GM10847 (cell line): Measurements from ENCODE around the gene PYDC1.

Experiments
- POLR2A ChIP-seq: IDR thresholded peaks from 2 replicates; pipeline ENCODE4 v1.6.1; 2011; ENCODE audit not compliant: insufficient read length; ENCODE audit errors: extremely low read depth

Gene PYDC1

DNA sequence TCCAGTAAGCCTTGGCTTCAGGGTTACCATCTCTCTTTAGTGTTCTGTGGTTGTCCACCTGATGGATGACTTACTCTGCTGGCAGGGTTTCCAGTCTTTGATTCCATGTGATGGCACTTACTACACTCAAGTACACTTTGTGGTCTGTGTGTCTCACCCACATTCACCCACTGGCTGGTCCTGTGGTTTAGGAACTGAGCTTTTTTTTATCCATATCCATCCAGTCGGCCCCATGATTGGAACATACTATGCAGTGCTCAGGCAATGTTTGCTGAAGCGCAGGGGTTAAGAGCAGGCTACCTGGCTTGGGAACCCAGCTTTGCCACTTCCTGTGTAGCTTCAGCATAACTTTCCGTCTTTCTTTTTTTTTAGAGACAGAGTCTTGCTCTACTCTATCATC lies 39.8 kb downstream of the PYDC1 start:
- TF ChIP-seq POLR2A: no peak

DNA sequence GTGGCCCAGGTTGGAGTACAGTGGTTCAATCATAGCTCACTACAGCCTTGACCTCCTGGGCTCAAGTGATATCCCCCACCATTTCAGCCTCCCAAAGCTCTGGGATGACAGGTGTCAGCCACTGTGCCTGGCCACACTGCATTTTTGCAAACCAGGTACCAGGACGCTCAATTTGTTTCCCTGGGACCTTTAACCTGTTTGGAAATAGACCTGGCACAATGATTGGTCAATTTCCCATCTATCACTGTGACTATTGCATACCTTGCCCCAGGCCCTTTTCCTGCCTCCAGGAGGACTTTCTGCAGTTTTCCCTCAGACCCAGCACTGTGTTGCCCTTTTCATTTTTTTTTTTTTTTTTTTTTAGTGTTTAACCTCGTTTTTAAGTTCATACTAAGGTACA lies 48.1 kb downstream of the PYDC1 start:
- no peak for TF ChIP-seq POLR2A

DNA sequence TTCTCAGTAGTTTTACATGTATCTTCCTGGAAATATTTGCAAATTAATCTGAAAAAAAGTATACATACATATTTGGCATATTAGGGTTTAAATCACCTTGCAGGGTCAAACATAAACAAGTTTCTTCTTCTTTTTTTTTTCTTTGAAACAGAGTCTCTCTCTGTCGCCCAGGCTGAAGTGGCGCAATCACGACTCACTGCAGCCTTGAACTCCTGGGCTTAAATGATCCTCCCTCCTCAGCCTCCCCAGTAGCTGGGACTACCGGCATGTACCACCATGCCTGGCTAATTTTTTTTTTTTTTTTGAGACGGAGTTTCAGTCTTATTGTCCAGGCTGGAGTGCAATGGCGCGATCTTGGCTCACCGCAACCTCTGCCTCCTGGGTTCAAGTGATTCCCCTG lies 49.6 kb downstream of the PYDC1 start:
- TF ChIP-seq POLR2A: no peak
